GM19025 (cell line): ENCODE data around the gene PDCD5.
"Not testable (repeated sequence)": the region's sequence is repeated elsewhere in the genome, so short reads cannot be mapped to it uniquely, and the experiment has no call there.

Experiments
- ATAC-seq: cut with Tn5 transposase; IDR thresholded peaks from one replicate; pipeline ENCODE4 v1.9.1; 2021; ENCODE audit warnings: mild to moderate bottlenecking, low read depth, moderate library complexity; ENCODE audit not compliant: unreplicated experiment

Gene PDCD5

DNA sequence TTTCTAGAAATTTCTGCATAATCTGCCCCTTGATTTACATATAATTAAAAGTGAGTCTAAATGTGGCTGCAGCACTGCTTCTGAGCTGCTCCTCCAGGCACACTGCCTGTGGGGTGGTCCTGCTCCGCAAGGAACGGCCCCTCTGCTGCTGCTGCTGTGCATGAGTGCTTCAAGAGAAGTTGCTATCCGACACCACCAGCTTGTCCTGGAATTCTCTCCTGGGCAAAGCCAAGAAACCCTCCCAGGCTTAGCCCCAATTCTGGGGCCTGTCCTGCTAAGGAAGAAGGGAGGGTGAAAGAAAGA lies 7.5 kb upstream of the PDCD5 start:
- no peak for ATAC-seq

DNA sequence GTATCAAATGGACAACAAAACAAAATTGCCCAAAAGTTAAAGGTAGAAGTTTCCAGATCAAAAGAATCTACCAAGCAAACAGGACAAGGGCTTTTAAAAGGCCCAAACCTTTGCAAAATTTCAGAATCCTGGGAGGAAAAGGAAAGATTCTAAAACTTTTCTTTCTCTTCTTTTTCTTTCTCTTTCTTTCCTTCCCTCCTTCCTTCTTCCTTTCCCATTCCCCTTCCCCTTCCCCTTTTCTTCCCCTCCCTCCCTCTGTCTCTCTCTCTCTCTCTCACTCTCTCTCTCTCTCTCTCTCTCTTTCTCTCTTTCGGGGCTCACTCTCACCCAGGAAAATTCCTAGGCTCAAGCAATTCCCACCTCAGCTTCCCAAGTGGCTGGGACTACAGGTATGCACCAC lies 4.2 kb upstream of the PDCD5 start:
- no peak for ATAC-seq

DNA sequence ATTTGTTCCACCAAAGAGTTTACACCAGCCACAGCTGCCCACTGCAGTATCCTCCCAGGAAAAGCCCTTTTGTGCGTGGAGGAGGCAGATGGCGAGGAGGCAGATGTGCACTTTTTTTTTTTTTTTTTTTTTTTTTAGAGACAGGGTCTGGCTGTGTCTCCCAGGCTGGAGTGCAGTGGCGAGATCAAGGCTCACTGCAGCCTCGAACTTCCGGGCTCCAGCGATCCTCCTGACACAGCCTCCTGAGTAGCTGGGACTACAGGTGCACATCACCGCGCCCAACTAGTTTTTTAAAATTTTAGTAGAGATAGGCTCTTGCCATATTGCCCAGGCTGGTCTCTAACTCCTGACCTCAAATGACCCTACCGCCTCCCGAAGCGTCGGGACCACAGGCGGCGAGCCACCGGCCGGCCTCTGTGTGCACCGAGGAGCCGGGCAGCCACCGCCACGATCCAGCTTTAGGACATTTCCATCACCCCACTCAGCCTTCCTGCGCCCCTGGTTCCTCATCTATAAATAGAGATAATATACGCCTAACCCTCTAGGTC lies 563 bp upstream of the PDCD5 start:
- ATAC-seq: peak; percentile 12

DNA sequence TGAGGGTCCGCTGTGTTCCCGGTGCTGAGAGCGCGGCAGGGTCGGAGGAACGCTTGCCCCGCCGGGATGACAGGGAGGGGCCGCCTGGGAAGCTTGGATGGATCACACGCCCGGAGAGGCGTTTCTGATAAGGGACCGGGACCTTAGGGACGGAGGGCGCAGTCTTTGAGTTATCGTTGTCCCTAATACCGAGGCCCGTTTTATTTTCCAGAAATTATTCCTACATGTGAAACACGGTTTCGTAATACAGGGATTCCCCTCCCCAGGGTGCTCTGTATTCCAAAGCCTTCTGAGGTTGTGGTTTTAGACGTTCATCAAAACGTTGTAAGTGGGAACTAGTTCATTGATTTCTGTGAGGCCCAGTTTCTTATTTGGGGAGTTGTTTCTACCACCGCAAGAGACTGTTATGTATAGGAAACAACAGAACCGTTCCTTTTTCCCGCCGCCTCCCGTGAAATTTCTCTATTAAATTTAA lies 752 bp downstream of the PDCD5 start:
- ATAC-seq: no peak

DNA sequence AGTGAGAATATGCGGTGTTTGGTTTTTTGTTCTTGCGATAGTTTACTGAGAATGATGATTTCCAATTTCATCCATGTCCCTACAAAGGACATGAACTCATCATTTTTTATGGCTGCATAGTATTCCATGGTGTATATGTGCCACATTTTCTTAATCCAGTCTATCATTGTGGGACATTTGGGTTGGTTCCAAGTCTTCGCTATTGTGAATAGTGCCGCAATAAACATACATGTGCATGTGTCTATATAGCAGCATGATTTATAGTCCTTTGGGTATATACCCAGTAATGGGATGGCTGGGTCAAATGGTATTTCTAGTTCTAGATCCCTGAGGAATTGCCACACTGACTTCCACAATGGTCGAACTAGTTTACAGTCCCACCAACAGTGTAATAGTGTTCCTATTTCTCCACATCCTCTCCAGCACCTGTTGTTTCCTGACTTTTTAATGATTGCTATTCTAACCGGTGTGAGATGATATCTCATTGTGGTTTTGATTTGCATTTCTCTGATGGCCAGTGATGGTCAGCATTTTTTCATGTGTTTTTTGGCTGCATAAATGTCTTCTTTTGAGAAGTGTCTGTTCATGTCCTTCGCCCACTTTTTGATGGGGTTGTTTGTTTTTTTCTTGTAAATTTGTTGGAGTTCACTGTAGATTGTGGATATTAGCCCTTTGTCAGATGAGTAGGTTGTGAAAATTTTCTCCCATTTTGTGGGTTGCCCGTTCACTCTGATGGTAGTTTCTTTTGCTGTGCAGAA lies 6.9 kb downstream of the PDCD5 start:
- not testable (repeated sequence) for ATAC-seq

DNA sequence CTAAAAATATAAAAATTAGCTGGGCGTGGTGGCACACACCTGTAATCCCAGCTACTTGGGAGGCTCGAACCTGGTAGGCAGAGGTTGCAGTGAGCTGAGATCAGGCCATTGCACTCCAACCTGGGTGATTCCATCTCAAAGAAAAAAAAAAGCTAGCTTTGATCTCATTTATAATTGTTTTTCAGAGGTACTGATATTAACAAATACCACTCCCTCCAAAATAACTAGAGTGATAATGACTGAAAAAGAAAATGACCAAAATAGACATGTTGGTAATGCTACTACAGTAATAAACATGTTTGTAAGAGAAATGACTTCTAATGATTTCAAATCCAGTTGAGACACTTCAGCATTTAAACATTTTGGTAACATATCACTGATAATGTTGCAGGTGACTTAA lies 13.0 kb downstream of the PDCD5 start:
- no peak for ATAC-seq

DNA sequence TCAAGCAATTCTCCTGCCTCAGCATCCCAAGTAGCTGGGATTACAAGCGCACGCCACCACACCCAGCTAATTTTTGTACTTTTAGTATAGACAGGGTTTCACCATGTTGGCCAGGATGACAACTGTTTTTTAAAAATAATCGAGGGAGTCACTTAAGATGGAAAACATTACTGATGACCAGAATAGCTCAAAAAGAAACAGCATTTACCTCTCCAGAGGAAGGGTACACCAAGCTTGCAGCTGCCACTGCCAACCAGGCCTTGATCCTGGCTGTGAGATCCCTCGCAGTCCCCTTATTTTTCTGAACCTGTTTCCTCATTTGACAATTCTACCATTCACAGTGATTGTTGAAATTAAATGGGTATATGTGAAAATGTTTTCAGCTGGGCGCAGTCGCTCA lies 14.5 kb downstream of the PDCD5 start:
- ATAC-seq: no peak

DNA sequence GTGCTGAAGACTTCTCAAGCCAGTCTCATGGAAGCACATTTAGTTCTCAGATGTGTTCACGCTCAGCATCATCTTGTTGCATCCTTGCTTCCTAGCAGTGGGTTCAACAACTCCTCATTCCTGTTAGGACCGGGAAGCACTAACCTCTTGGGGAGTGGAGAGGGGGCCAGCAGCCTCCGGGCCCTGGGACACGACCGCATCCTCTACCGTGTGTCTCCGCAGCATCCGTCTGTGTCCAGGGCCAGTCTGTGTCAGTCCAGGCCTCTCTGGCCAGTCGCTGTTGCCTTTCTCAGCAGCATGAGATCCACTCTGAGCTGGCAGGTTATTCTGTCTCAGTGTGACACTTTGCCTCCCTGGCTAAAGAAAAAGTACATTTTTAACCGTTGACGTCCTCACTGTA lies 17.0 kb downstream of the PDCD5 start:
- ATAC-seq: no peak

DNA sequence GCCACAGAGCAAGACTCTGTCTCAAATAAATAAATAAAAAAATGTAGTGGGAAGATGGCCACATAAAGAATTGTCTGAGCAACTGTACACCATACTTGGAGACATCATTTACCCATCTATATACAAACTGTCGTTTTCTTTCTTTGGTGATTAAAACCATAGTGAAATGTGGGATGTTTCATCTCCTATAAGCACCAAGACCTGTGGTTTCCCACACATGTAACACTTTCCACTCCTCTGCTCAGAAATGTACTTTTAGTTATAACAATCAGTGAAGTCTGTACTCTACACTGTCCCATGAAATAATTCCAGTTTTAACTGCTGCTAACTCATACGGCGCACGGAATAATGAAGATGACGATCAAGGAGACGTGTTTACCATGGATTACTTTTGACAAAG lies 18.3 kb downstream of the PDCD5 start:
- no peak for ATAC-seq

DNA sequence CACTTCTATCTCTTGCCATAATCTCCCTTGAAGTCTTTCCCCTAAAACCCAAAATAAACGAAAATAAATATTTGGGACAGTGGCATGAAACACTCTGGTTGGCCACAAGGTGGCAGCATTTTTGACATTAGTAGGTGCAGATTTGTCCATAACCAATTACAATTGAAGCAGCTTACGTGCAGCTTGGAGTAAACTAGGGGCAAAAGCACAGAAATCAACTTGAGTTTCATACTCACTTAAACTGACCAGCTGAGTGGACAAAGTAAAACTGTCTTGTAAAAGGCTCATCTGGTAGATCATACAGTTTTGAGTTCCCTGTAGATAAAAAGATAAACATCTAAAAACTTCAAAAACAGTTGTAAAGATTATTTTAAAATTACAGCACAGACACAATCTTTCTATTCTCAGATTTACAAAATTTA lies 18.8 kb downstream of the PDCD5 start:
- ATAC-seq: no peak

DNA sequence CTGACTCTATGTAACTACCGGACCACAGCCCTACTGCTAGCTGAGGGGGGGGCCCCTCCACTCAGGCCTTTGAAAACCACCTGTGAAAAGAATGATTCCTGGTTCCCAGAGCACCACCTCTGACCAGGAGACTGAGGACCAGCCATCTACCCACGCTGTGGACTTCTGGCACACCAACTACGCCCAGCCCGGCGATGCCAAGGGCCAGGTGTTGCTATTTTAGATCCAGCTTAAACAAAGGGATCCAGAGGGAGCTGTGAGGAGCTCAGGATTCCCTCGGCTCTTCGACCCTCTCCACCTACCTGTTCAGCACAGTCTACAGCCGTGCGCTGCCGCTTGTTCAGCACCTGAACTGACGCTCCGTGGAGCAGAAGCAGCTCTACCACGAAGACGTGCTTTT lies 23.0 kb downstream of the PDCD5 start:
- no peak for ATAC-seq

DNA sequence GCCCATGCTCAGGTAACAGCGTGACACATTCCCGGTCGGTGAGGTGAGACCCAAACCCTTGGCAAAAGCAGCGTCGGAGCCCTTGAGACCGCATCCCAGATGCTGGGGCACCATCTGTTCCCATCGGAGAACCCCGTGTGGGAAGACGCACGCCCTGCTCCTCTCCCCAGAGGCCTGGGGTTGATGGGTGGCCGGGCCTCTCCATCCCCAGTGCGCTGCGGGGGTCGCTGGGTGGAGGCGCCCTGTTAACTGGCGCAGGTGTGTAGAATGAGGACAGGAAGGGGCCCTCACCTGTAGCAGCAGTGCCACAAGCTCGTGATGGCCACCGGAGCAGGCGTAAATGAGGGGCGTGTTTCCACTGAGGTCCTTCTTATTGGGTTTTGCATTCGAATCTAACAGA lies 24.6 kb downstream of the PDCD5 start:
- ATAC-seq: no peak

DNA sequence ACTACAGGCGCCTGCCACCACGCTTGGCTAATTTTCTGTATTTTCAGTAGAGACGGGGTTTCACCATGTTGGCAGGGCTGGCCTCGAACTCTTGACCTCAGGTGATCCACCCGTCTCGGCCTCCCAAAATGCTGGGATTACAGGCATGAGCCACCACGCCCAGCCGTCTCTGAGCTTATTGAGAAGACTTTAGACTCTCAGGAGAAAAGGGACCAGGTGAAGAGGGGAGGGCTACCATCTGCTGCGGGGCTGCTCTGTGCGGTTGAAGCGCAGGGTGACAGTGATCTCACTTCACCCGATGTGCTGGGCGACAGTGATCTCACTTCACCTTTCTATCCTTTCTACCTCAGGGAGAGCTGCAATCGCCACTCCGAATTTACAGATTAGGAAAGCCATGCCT lies 25.3 kb downstream of the PDCD5 start:
- no peak for ATAC-seq

DNA sequence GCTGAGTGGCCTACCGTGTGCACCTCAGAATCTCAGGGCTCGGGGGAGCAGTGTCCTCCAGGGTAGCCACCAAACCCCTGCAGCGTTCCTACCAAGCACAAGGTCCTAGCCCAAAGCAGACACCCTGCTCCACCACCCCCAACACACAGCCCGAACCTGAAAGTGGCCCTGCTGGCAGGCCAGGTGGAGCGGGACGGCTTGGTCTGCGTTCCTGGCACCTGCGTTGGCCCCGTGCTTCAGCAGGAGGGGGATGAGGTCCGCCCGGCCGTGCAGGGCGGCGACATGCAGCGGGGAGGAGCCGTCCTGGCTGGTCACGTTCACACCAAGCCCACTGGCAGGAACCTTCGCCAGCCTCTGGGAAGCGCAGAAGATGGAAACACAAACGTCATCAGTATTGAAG lies 26.5 kb downstream of the PDCD5 start:
- no peak for ATAC-seq

DNA sequence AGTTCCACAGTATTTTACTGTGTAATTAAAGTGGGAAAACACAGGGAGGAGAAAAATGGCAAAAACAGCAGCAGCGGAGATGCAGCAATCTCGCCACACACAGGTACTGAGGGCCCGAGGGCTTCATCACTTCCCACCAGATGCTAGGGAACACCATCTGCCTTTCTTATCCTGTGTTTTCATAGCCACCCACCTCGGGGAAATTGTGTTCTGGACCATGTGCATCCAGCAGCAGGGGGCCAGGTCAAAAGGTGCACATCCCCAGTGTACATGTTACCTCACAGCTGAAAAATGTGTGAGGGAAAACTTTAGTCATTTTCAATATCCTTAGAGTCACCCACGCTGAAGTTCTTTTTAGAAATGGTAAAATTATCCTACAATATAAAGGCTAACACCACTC lies 30.2 kb downstream of the PDCD5 start:
- ATAC-seq: no peak

DNA sequence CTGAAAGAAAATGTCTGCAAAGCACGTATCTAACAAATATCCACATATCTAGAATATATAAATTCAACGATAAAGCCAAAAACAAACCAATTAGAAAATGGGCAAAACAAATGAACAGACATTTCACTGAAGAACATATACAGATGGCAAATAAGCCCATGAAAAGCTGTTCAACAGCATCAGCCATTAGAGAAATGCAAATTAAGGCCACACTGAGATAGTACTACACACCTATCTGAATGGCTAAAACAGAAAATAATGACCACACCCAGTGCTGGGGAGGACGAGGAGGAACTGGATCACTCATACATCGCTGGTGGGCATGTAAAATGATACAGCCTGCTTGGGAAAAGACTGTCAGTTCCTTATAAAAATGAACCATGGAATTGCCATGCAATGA lies 32.0 kb downstream of the PDCD5 start:
- no peak for ATAC-seq

DNA sequence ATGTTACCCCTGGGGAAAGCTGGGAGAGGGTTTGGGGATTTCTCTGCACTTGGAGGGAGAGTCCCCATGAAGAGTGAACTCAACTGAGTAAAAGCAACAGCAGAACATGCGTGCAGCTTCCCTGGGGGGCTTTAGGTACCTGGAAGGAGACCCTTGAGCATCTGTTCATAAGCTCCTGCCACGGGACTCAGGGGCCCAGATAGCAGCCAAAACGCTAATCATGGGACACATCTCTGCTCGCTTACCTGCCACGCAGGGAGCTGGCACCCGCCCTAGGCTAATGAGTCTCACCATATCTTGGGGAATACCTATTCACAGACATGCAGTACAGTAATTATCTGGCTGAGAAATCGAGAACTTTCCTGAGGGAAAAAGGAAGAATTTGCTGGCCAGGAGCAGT lies 33.9 kb downstream of the PDCD5 start:
- no peak for ATAC-seq

DNA sequence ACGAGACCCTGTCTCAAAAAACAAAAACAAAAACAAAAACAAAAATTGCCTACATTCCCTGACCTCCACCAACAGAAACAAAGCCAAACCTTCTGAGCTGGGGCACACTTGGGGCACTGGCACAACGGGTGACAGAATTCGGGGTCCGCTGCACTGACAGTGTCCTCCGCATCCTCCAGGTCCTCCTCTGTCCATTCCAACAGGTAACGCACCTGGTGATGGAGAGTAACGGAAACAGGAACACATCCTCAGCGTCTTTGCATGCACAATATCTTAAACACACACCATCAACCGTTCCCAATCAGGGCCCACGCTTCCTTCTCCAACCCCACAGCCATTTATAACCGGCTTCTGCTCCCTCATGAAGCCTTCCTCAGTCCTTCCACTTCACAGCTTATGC lies 34.6 kb downstream of the PDCD5 start:
- ATAC-seq: no peak

DNA sequence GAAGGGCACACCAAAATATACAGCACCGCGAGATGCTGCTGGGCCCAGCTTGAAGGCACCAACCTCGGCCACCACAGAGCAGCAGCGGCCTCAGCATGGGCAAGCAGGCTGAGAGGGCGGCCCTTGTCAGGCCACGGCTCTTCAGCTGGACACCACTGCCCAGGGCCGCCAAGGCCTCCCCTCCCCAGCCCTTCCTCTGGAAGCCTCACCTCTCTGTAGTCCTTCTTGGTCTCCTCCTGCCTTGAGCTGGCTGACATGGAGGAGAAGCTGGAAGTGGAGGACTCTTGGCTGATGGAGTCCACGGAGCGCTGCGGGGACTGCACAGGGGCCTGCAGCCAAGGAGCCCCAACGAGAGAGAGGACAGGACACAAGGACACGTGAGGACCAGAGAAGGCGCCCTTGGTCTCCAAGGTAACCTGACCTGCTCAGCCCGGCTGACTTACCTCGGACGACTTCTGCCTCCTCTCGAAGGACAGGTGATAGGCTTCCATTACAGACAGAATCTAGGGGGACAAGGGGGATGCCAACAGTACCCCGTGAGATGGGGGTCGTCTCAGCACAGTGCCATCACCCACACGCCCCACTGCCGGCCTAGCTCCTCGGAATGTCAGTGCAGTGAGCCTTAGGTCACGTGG lies 38.2 kb downstream of the PDCD5 start:
- ATAC-seq: no peak

DNA sequence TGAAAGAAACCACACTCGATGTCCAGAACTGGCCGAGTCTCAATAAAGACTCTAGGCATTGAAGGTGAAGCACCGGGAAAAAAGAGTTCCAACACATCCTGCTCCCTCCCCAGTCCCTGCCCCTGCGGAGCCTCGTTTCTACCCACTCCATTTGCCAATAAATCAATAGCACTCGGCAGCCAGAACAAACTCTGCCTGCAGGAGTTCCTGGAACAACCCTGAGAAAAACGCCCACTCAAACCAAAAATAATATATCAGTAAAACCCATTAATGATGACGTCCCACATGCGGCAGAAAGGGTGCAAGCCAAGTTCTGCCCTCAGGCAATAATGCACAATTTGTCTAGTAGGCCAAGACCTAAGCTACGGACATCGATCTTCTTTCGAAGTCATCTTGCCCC lies 41.0 kb downstream of the PDCD5 start:
- ATAC-seq: no peak

DNA sequence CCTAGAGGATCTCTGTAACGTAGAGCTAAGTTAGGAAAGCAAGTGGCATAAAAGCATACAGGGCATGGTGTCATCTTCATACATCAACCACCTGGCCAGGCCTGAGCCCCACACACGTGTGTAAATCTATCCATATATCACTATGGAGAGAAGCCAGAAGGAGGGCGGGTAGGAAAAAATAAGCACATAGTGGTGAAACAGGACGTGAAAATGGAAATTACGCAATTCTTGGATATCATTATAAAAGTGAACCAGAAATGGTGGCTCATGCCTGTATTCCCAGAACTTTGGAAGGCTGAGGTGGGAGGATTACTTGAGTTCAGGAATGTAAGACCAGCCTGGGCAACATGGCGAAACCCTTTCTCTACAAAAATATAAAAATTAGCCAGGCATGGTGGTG lies 43.4 kb downstream of the PDCD5 start:
- no peak for ATAC-seq

DNA sequence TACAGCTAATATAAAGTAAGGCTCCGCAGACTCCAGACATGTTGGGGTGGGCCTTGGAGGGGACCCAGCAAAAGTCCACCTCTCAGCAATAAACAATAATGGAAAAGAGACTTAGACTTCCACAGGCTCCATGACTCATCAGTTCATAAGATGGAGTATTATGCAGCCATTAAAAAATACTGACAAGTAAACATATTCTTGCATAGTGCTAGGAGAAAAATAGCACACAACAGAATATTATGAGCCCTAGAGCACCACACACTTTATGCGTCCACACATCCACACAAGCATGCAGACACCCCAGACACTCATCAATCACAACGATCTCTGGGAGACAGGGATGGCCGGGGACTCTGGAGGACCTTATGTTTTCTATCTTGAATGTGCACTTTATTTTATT lies 46.0 kb downstream of the PDCD5 start:
- no peak for ATAC-seq
